Right lobe of liver (tissue), 6 donors: ENCODE results near the gene ANKRD55. TPM values are rescaled to one million over a fixed set of nuclear protein-coding genes. Genes with fewer than 3 reads are reported as not detected.
"Not testable (repeated sequence)": the region's sequence is repeated elsewhere in the genome, so short reads cannot be mapped to it uniquely, and the experiment has no call there.

Experiments
- ATAC-seq, 4 donors: fragments of 200-7000 bp; cut with Tn5 transposase; one replicate each; pipeline ENCODE4 v1.9.1; 2020; ENCODE audit warnings: mild to moderate bottlenecking in 4 of 4, moderate library complexity in 4 of 4
- DNase-seq, 3 donors: peaks; one replicate each; pipeline ENCODE4 v3.0.0-alpha.2; 2020
- H3K27ac ChIP-seq, 3 donors: fragments of 200-600 bp; one replicate each; pipeline ENCODE4 v1.8.0; 2022
- H3K27me3 ChIP-seq, 2 donors: fragments of 200-600 bp; one replicate each; pipeline ENCODE4 v1.8.0; 2022
- H3K36me3 ChIP-seq, 4 donors: fragments of 200-600 bp; sonication (generic) in 1 of 4; one replicate each; pipeline versions ENCODE4 v1.5.1 to v1.8.0; 2017 to 2022; ENCODE audit warnings: control low read depth in 1 of 4
- H3K4me1 ChIP-seq, 4 donors: fragments of 200-600 bp; sonication (generic) in 1 of 4; one replicate each; pipeline versions ENCODE4 v1.5.1 to v1.8.0; 2017 to 2022; ENCODE audit warnings: control low read depth in 1 of 4
- H3K4me3 ChIP-seq, 3 donors: fragments of 200-600 bp; one replicate each; pipeline ENCODE4 v1.8.0; 2022
- H3K9me3 ChIP-seq, 4 donors: fragments of 200-600 bp; sonication (generic) in 1 of 4; one replicate each; pipeline versions ENCODE4 v1.5.1 to v1.8.0; 2017 to 2022; ENCODE audit warnings: control low read depth in 1 of 4
- POLR2A ChIP-seq: fragments of 450-650 bp; IDR thresholded peaks from one replicate; pipeline ENCODE4 v1.6.1; 2017; ENCODE audit warnings: antibody characterized with exemption, mild to moderate bottlenecking
- WGBS: methylation state at CpG from one replicate; pipeline ENCODE4 v1.1.6; 2018; ENCODE audit warnings: low coverage, low lambda C conversion rate; ENCODE audit not compliant: insufficient coverage; ENCODE audit errors: missing lambda C conversion rate; 5-methylcytosine and 5-hydroxymethylcytosine counted together
- intact Hi-C, 2 donors: fragments of 100-400 bp; cut with DNase I; formaldehyde crosslinking; loops; one replicate each; pipeline versions ENCODE4 v1.11.2 to v1.14.1; 2022
- total RNA-seq, 6 experiments: library from RNA; depleted of rRNA in 2 of 6; stranded (reverse); fragments of >200 nt in 2 of 6; fragmentation: NEBNext Ultra II Directional in 3 of 6; extraction: Animal tissue kit (Norgen Biotek cat#: 25700) in 3 of 6; gene quantifications; one replicate each; pipeline versions ENCODE4 v1.1.0 to v1.2.4, GENCODE V29; 2016 to 2023
- TF ChIP-seq, protein P1 (sequence below), 4 donors: fragments of 200-600 bp in 3 of 4; fragments of 450-650 bp in 1 of 4; IDR thresholded peaks; one replicate each; pipeline versions ENCODE4 v1.5.1 to v1.8.0; 2016 to 2022; ENCODE audit warnings: antibody characterized with exemption in 4 of 4, mild to moderate bottlenecking in 2 of 4
- donor health status: DM: no; HTN: yes; CAD: no.
- donor health status: DM: no; HTN: no; CAD: no.
- donor health status: DM: no; HTN: no; CAD: no.
- donor health status: DM: no; HTN: yes; CAD: no.
- donor health status: DM: no; HTN: yes; CAD: no.

The ANKRD55 gene
- total RNA-seq, 6 experiments from 2014 or later, result 0.68 to 2.2 (median 1.2) TPM

DNA sequence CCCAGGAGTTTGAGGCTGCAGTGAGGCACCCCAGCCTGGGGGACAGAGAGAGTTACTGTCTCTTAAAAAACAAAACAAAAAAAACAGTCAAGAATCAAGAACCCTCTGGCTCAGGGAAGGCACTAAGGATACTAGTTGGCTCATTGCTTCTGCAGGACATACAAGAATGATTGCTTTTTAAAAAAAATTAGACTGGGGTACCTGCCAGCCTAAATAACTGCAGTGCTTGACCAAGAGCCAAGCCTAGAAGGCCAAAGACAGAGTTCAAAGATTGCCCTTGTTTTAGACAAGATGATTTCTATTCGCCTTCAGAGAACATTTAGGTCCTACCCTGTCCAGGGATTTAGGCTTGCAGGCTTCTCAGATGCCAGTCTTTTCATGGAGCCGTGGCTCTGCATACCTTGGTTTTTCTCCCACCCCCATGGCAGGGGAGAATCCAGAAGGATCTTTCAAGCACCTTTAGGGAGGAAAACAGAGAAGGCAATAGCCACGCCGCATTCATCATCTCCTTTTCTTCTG lies 144.6 kb downstream of the ANKRD55 start:
- no peaks in the 10 kb centered on the region for H3K27me3 ChIP-seq
- peaks cover 0 to 13% (median 5%) of the 10 kb centered on the region in 4 donors for H3K4me1 ChIP-seq
- no peak overlapping the region for H3K4me3 ChIP-seq
- no peaks in the 10 kb centered on the region for H3K9me3 ChIP-seq
- H3K27ac ChIP-seq, result no peak overlapping the region
- ATAC-seq, result peak in 2 of 4 donors; percentile 11 to 59
- TF ChIP-seq, protein P1, sequence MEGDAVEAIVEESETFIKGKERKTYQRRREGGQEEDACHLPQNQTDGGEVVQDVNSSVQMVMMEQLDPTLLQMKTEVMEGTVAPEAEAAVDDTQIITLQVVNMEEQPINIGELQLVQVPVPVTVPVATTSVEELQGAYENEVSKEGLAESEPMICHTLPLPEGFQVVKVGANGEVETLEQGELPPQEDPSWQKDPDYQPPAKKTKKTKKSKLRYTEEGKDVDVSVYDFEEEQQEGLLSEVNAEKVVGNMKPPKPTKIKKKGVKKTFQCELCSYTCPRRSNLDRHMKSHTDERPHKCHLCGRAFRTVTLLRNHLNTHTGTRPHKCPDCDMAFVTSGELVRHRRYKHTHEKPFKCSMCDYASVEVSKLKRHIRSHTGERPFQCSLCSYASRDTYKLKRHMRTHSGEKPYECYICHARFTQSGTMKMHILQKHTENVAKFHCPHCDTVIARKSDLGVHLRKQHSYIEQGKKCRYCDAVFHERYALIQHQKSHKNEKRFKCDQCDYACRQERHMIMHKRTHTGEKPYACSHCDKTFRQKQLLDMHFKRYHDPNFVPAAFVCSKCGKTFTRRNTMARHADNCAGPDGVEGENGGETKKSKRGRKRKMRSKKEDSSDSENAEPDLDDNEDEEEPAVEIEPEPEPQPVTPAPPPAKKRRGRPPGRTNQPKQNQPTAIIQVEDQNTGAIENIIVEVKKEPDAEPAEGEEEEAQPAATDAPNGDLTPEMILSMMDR (IDR thresholded peaks at IDR 0.05), result no peak
- no peak for TF ChIP-seq POLR2A
- 69% methylated on average over 4 of the region's 4 CpGs for WGBS
- intact Hi-C loops, result no loop called here
- no peaks in the 10 kb centered on the region for H3K36me3 ChIP-seq
- DNase-seq, result no peak

GRCh38 chr5:56085193-56085592 lies 147.9 kb downstream of the ANKRD55 start:
- Histone ChIP-seq H3K9me3 (no peaks in the 10 kb centered on the region), H3K36me3 (no peaks in the 10 kb centered on the region), H3K27ac (no peak overlapping the region), H3K27me3 (no peaks in the 10 kb centered on the region), H3K4me3 (no peak overlapping the region), H3K4me1 (peaks cover 0 to 16% (median 5%) of the 10 kb centered on the region in 4 donors)
- intact Hi-C loops, result no loop called here
- 56% methylated on average over 3 of the region's 3 CpGs for WGBS
- no peak for DNase-seq
- TF ChIP-seq POLR2A, result no peak
- TF ChIP-seq, protein P1 (IDR thresholded peaks at IDR 0.05), result no peak
- ATAC-seq, result peak in 1 of 4 donors; percentile 10

DNA sequence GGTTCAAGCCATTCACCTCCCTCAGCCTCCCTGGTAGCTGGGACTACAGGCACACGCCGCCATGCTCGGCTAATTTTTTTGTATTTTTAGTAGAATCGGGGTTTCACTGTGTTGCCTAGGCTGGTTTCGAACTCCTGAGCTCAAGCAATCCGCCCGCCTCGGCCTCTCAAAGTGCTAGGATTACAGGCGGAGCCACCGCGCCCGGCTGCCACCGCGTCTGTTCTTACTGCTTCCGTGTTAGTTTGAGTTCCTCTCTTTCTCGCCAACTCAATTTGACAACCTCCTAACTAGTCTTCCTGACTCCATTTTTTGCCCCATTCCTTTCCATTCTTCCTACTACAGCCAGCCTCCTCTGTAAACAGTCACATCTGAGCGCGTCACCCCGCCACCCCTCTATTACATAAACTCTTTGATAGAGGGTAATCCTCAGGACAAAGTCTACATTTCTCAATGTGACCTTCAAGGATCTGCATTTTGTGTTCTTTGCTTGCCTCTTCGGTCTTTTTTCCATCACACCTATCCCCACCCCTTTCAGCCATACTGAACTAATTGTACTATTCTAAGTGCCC lies 149.8 kb downstream of the ANKRD55 start:
- no peak overlapping the region for H3K27ac ChIP-seq

GRCh38 chr5:56081053-56081642 lies 152.0 kb downstream of the ANKRD55 start:
- H3K9me3 ChIP-seq, H3K4me3 ChIP-seq, H3K27ac ChIP-seq, H3K36me3 ChIP-seq, H3K27me3 ChIP-seq, intact Hi-C loops, DNase-seq: not testable (repeated sequence)
- peaks cover 0 to 14% (median 0%) of the 10 kb centered on the region in 4 donors for H3K4me1 ChIP-seq
- ATAC-seq, result peak; percentile 7 to 68 (median 48)

More for the DNA sequence above, 149.8 kb downstream of the ANKRD55 start:
- no peak overlapping the region for H3K4me3 ChIP-seq
- peaks cover 0 to 11% (median under 1%) of the 10 kb centered on the region in 4 donors for H3K4me1 ChIP-seq
- DNase-seq (no peak), ATAC-seq (no peak)
- WGBS, result 92% methylated on average over 17 of the region's 20 CpGs
- intact Hi-C loops, result no loop called here
- TF ChIP-seq, protein P1 (IDR thresholded peaks at IDR 0.05), result no peak
- no peak for TF ChIP-seq POLR2A
- H3K9me3 ChIP-seq, result no peaks in the 10 kb centered on the region
- H3K27me3 ChIP-seq, result no peaks in the 10 kb centered on the region
- H3K36me3 ChIP-seq, result no peaks in the 10 kb centered on the region

- DNase-seq, result no peak
- WGBS, result 64% methylated on average over 1 of the region's 2 CpGs
- ATAC-seq, result no peak
These were observed 152.6 kb downstream of the ANKRD55 start for GRCh38 chr5:56080375-56081052.

DNA sequence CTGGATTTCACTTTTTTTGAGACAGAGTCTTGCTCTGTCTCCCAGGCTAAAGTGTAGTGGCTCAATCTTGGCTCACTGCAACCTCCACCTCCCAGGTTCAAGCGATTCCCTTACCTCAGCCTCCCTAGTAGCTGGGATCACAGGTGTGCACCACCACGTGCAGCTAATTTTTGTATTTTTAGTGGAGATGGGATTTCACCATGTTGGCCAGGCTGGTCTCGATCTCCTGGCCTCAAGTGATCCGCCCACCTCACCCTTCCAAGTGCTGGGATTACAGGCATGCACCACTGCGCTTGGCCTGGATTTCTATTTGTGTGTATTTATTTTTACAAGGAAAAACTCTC lies 154.0 kb downstream of the ANKRD55 start:
- H3K9me3 ChIP-seq, H3K36me3 ChIP-seq, ATAC-seq, DNase-seq, intact Hi-C loops, H3K27me3 ChIP-seq, H3K4me3 ChIP-seq: not testable (repeated sequence)
- WGBS, result 96% methylated on average over 4 of the region's 5 CpGs
- Histone ChIP-seq H3K27ac (peak overlapping the region in 1 of 3 donors; percentile 22), H3K4me1 (peaks cover 0 to 14% (median 0%) of the 10 kb centered on the region in 4 donors)

More at GRCh38 chr5:56080375-56081052, 152.6 kb downstream of the ANKRD55 start:
- TF ChIP-seq, protein P1 (IDR thresholded peaks at IDR 0.05), result no peak
- intact Hi-C loops, result no loop called here
- Histone ChIP-seq H3K4me1 (peaks cover 0 to 14% (median 0%) of the 10 kb centered on the region in 4 donors), H3K27me3 (no peaks in the 10 kb centered on the region), H3K27ac (no peak overlapping the region), H3K9me3 (no peaks in the 10 kb centered on the region), H3K4me3 (no peak overlapping the region), H3K36me3 (no peaks in the 10 kb centered on the region)
